Parathyroid adenoma (tissue), 2 donors: ENCODE data around the gene TMSB15C.
"Not testable (repeated sequence)": the region's sequence is repeated elsewhere in the genome, so short reads cannot be mapped to it uniquely, and the experiment has no call there.

Experiments used
- H2AFZ ChIP-seq: fragments of 300-600 bp; sonication (generic); one replicate; pipeline ENCODE4 v1.7.0; 2017; ENCODE audit warnings: antibody characterized with exemption, mild to moderate bottlenecking
- H3K27ac ChIP-seq: fragments of 300-600 bp; sonication (generic); one replicate; pipeline ENCODE4 v1.7.0; 2017
- H3K27me3 ChIP-seq: fragments of 300-600 bp; sonication (generic); one replicate; pipeline ENCODE4 v1.7.0; 2017; ENCODE audit warnings: low read length; ENCODE audit not compliant: control insufficient read depth, insufficient read depth
- H3K36me3 ChIP-seq: fragments of 300-600 bp; sonication (generic); one replicate; pipeline ENCODE4 v1.7.0; 2017; ENCODE audit warnings: low read length; ENCODE audit not compliant: control insufficient read depth, insufficient read depth
- H3K4me1 ChIP-seq: fragments of 300-600 bp; sonication (generic); one replicate; pipeline ENCODE4 v1.7.0; 2017; ENCODE audit warnings: control low read depth
- H3K4me2 ChIP-seq: fragments of 300-600 bp; sonication (generic); one replicate; pipeline ENCODE4 v1.7.0; 2017; ENCODE audit warnings: low read length
- H3K4me3 ChIP-seq: fragments of 300-600 bp; sonication (generic); one replicate; pipeline ENCODE4 v1.7.0; 2017; ENCODE audit warnings: low read depth, low read length
- H3K79me2 ChIP-seq: fragments of 300-600 bp; sonication (generic); one replicate; pipeline ENCODE4 v1.7.0; 2017; ENCODE audit warnings: control low read depth
- H3K9ac ChIP-seq: fragments of 300-600 bp; sonication (generic); one replicate; pipeline ENCODE4 v1.7.0; 2017; ENCODE audit warnings: mild to moderate bottlenecking
- H3K9me3 ChIP-seq: fragments of 300-600 bp; sonication (generic); one replicate; pipeline ENCODE4 v1.7.0; 2017; ENCODE audit warnings: low read length; ENCODE audit not compliant: control insufficient read depth
- CTCF ChIP-seq: fragments of 300-600 bp; sonication (generic); IDR thresholded peaks from one replicate; pipeline ENCODE4 v1.7.0; 2017; ENCODE audit warnings: antibody characterized with exemption, mild to moderate bottlenecking
- donor health status: primary hyperparathyroidism.

Gene TMSB15C

GRCh38 chrX:104084534-104085277 lies 8.7 kb upstream of the TMSB15C start:
- Histone ChIP-seq H3K27me3 (no peaks in the 10 kb centered on the region), H3K79me2 (no peaks in the 10 kb centered on the region), H3K4me3 (no peak overlapping the region), H3K36me3 (no peaks in the 10 kb centered on the region), H3K9ac (no peak overlapping the region), H3K4me1 (no peaks in the 10 kb centered on the region), H3K4me2 (no peak overlapping the region), H3K9me3 (no peaks in the 10 kb centered on the region), H2AFZ (no peak overlapping the region), H3K27ac (no peak overlapping the region)
- TF ChIP-seq CTCF, result no peak

- Histone ChIP-seq H3K36me3 (no peaks in the 10 kb centered on the region), H3K4me3 (no peak overlapping the region), H3K27ac (no peak overlapping the region), H3K79me2 (no peaks in the 10 kb centered on the region), H3K4me2 (no peak overlapping the region), H3K9me3 (no peaks in the 10 kb centered on the region), H3K27me3 (no peaks in the 10 kb centered on the region), H2AFZ (no peak overlapping the region), H3K9ac (no peak overlapping the region), H3K4me1 (no peaks in the 10 kb centered on the region)
- TF ChIP-seq CTCF, result no peak
Observed at GRCh38 chrX:104084063-104084462, 8.0 kb upstream of the TMSB15C start.

- H3K9ac ChIP-seq, H3K79me2 ChIP-seq, H3K9me3 ChIP-seq, H3K27me3 ChIP-seq, H3K4me2 ChIP-seq, H3K4me1 ChIP-seq, H3K27ac ChIP-seq, H3K4me3 ChIP-seq, H2AFZ ChIP-seq, H3K36me3 ChIP-seq: not testable (repeated sequence)
Observed at GRCh38 chrX:104077854-104078253, 1.8 kb upstream of the TMSB15C start.

GRCh38 chrX:104062636-104063035 lies 13.4 kb downstream of the TMSB15C start:
- not testable (repeated sequence) for H3K79me2 ChIP-seq, H3K4me2 ChIP-seq, H3K27me3 ChIP-seq, H3K9me3 ChIP-seq, H3K9ac ChIP-seq, H3K27ac ChIP-seq, H3K36me3 ChIP-seq, H3K4me1 ChIP-seq, H3K4me3 ChIP-seq, H2AFZ ChIP-seq

GRCh38 chrX:104054956-104055355 lies 21.1 kb downstream of the TMSB15C start:
- H3K79me2 ChIP-seq, H3K4me3 ChIP-seq, H3K4me1 ChIP-seq, H3K27me3 ChIP-seq, H3K27ac ChIP-seq, H3K9me3 ChIP-seq, H2AFZ ChIP-seq, H3K4me2 ChIP-seq, H3K9ac ChIP-seq, H3K36me3 ChIP-seq: not testable (repeated sequence)

- Histone ChIP-seq H3K9me3 (no peaks in the 10 kb centered on the region), H3K79me2 (no peaks in the 10 kb centered on the region), H3K4me1 (no peaks in the 10 kb centered on the region), H3K27me3 (no peaks in the 10 kb centered on the region), H3K4me2 (no peak overlapping the region), H3K36me3 (no peaks in the 10 kb centered on the region), H3K4me3 (no peak overlapping the region), H2AFZ (no peak overlapping the region), H3K9ac (no peak overlapping the region), H3K27ac (no peak overlapping the region)
- TF ChIP-seq CTCF, result no peak
Observed at GRCh38 chrX:104047171-104047570, 28.9 kb downstream of the TMSB15C start.
